ENCODE results near the gene HBS1L.

HBS1L gene

DNA sequence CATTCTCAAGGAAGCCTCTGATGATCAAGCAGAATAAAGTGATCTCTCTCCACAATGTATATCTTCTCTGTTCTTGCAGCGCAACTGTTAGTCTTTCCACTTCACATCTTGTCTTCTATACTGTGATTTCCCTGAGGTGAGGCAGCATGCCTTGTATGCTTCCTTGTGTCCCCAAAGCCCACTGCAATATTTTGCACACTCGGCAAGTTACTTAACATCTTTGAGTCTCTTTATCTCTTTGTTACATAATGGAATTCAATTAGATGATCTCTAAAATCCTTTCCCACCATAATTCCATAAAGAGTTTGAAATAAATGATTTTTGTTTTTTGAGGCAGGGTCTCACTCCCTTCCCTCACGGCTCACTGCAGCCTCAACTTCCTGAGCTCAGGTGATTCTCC is 64.4 kb downstream of the HBS1L start:
- no peak for TF ChIP-seq POLR2A (IDR thresholded peaks at IDR 0.05; ENCODE audit: low read depth, low read length)
- no peak for DNase-seq (ENCODE audit: insufficient read length, low spot score)

DNA sequence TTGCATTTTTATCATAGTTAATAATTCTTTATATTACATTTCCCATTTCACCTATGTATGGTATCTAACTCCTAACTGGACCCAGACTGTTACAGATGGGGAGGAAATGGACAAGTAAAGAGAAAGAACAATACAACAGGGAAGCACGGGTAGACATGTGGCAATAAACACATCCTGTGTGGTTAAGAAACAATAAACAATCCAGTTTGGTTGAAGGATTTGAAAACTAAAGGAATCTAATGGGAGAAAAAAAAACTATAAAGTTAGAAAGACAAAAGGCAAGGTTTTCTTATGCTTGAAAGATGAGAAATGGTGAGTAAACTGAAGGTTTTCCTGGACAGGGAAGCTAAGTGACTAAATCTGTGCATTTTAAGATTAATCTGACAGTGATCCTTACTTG is 69.8 kb downstream of the HBS1L start:
- FAIRE-seq (no peak), DNase-seq (ENCODE audit: insufficient read length, low spot score) (no peak)
- no peak for TF ChIP-seq POLR2A (IDR thresholded peaks at IDR 0.05; ENCODE audit: low read depth, low read length)

More for the DNA sequence above, 64.4 kb downstream of the HBS1L start:
- no peak for FAIRE-seq

DNA sequence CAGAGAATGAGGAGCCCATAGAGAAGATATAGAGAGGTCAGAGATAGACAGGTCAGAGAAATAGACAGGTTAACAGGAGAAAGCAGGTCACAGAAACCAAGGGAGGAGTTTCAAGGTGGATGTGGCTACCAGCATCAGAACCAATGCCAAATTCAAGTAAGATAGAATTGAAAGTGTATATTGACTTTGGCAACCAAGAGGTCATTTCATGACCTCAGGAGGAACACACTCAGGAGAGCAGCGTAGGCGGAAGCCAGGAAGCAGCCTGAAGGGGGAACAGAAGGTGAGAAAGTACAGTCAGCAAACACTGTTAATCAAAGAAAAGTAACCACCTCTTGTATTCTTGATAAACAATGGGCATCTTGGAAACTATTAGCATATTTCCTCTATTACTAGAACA is 70.8 kb downstream of the HBS1L start:
- DNase-seq (ENCODE audit: insufficient read length, low spot score), result no peak
- no peak for FAIRE-seq
- no peak for TF ChIP-seq POLR2A (IDR thresholded peaks at IDR 0.05; ENCODE audit: low read depth, low read length)

DNA sequence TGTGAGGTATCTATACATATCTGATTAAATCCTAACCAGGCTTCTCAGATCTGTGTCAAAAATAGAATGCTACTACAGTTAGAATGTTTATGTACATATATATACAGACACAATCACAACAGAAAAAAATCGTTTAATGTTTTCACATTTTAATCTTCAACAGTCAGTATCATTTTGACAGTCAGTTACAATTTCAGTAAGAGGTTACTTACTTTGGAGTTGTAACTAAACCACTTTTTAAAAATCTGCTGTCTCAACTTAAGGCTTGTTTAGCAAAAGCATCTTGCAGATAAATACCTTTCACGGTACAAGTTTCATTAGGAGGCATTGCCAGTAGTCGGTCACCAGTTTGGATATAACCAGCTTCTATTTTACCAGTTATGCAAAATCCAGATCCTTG is 72.5 kb downstream of the HBS1L start:
- TF ChIP-seq POLR2A (IDR thresholded peaks at IDR 0.05; ENCODE audit: low read depth, low read length), result no peak
- no peak for DNase-seq (ENCODE audit: insufficient read length, low spot score)
- FAIRE-seq, result no peak

DNA sequence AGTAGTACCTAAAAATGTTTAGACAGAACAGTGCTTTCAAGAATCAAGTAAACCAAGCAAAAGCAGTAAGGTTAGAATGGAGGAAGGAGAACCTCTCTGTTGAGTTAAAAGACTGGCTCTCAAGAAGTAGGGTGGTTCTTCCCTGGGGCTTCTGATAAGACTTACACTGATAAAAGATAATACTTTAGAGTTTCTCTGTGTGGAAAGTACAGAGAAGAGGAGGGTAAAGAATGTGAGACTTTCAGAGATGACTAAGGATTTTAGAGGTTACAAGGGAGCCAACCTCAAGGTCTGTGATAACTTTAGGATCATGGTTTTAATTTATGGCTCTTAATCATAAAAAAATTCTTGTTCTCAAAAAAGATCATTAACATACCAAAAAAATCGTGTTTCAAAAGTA is 73.8 kb downstream of the HBS1L start:
- no peak for TF ChIP-seq POLR2A (IDR thresholded peaks at IDR 0.05; ENCODE audit: low read depth, low read length)
- FAIRE-seq (no peak), DNase-seq (ENCODE audit: insufficient read length, low spot score) (no peak)

DNA sequence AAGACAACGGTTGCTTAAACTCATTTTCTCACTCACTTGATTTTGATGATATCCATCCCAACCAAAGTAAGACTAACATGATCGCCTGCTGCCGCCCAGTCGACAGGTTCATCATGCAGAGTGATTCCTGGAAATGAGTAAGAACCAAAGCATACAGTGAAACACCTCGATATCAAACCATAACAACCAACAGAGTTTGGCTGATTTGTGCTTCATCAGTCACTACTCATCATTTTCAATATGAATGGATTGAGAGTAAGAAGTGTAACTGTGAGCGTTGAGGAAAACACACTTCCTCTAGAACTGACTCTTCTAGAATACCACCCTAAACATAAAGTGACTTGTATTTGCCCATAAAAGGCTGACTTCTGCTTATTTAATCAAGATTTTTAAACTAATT is 75.5 kb downstream of the HBS1L start:
- DNase-seq (ENCODE audit: insufficient read length, low spot score) (no peak), FAIRE-seq (no peak)
- TF ChIP-seq POLR2A (IDR thresholded peaks at IDR 0.05; ENCODE audit: low read depth, low read length), result no peak

DNA sequence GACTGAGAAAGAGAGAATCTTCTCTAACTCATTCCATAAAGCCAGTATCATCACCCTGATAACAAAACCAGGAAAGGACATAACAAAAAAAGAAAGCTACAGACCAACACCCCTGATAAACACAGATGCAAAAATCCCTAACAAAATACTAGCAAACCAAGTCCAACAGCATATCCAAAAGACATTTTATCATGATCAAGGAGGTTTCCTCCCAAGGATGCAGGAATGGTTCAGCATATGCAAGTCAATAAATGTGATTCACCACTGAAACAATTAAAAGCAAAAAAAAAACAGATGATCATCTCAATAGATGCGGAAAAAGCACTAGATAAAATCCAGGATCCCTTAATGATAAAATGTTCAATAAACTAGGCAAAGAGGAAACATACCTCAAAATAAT is 80.3 kb downstream of the HBS1L start:
- FAIRE-seq (no peak), DNase-seq (ENCODE audit: insufficient read length, low spot score) (no peak)
- TF ChIP-seq POLR2A (IDR thresholded peaks at IDR 0.05; ENCODE audit: low read depth, low read length), result no peak

DNA sequence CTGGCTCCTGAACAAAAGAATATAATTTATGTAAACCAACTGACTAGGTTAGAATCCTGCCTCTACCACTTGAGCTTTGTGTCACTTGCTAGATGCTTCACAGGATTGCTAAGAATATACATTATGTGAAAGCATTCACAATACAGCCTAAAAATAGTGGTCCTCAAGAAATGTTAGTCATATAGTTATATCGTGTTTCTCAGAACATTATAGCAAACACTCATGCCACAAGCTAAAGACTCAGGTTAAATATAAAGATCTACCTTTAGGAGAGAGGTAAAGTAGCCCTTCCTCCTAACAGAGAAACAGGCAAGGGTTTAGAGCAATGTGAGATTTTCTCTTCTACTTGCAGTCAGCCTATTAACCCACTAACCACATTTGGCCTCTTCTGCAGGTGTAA is 86.9 kb downstream of the HBS1L start:
- no peak for FAIRE-seq
- no peak for TF ChIP-seq POLR2A (IDR thresholded peaks at IDR 0.05; ENCODE audit: low read depth, low read length)
- no peak for DNase-seq (ENCODE audit: insufficient read length, low spot score)

DNA sequence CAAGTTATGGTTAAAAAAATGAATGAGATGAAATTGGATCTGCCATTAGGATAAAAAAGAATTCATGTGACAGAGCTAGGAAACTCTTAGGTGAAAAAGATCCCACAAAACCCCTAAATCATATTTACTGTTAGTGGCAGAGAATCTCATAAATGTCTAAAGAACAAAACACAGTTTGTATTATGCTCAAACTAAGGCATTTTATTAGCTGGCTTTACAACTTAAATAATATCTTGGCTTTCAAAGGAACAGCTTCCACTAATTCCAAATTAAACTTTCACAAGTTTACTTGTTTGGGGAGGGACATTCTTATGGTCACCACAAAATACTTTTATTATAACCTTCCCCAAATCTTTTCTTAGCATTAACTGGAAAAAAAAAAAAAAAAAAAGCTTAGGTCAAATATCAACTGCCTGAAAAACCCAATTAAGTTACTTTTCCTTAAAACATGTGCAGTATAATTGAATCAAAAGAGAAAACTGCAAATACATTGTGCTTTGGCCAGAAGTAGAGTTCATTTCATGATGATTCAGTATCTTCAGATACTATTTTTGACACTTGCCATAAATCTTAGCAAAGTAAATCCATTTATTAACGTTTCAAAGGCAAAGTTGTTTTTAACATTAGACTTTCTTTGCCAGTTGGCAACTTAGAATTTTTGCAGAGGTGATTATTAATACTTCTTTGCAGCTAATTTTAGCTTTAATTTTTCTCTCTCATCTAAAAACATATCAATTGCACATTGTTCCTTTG is 90.0 kb downstream of the HBS1L start:
- FAIRE-seq, result no peak
- no peak for DNase-seq (ENCODE audit: insufficient read length, low spot score)
- no peak for TF ChIP-seq POLR2A (IDR thresholded peaks at IDR 0.05; ENCODE audit: low read depth, low read length)

DNA sequence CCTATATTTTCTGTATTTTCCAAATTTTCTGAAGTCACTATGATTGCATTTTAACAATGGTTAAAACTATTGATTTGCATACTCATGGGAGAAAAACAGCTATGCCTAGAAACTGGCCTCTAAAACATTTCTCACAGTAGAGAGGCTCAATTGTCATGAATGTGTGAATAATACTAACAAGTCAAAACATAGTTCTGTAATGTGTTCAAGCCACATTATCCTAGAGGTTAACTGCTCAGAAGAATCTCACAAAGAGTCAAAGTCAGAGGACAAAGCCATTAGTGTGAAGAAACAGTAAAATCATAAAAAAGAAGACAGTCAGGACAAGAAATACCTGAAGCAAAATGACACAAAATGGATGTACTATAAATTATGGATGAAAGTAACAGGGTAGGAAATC is 92.2 kb downstream of the HBS1L start:
- TF ChIP-seq POLR2A (IDR thresholded peaks at IDR 0.05; ENCODE audit: low read depth, low read length), result no peak
- DNase-seq (ENCODE audit: insufficient read length, low spot score), result no peak
- no peak for FAIRE-seq

DNA sequence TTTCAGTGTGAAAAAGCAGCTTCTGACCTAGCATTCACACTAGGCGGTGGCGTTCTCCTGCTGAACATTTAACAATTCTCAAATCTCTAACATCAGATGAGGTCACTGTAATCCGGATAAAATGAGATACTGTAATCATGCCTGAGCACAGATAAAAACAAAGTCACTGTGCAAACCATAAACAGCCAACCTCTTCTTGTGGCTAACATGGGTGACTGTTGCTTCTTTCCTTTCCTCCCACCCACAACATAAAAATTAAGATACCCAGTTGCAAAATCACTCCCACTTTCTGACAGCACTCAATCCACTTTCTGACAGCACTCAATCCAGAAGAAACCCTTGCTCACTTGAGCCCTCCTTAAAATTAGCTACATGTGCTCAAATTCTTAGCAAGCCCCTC is 93.3 kb downstream of the HBS1L start:
- no peak for DNase-seq (ENCODE audit: insufficient read length, low spot score)
- TF ChIP-seq POLR2A (IDR thresholded peaks at IDR 0.05; ENCODE audit: low read depth, low read length), result no peak
- FAIRE-seq, result no peak

DNA sequence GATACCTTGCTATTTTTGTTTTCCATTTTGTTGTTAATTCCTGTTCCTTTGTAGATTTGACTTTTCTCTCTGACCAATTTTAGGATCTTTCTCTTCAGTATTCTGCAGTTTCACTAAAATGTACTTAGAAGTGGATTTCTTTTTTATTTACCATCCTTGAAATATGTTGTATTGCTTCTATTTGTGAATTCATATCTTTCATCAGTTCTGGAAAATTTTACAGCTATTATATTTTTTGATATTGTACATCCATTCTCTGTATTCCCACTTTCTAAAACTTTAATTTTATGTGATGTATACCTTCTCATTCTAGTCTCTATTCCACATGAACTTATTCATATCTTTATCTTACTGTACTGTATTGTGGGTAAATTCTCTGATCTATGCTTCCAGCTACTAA is 95.0 kb downstream of the HBS1L start:
- DNase-seq (ENCODE audit: insufficient read length, low spot score) (no peak), FAIRE-seq (no peak)
- no peak for TF ChIP-seq POLR2A (IDR thresholded peaks at IDR 0.05; ENCODE audit: low read depth, low read length)

DNA sequence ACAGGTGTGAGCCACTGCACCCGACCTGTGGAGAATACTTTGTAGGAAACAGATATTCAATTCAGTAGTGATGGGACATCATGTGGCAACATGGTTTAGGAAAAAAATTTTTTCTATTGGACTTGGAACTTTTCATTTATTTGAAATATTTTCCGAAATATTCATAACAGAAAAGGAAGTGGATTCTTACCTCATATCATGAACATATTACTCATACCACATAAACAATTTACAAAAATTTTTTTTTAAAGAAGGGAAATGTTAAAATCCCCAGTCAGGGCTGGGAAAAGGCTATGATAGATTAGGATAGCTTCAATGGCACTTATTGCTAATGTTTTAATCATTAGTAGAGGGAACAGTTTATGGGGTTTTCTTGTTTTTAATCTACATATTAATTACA is 97.9 kb downstream of the HBS1L start:
- no peak for TF ChIP-seq POLR2A (IDR thresholded peaks at IDR 0.05; ENCODE audit: low read depth, low read length)
- DNase-seq (ENCODE audit: insufficient read length, low spot score) (no peak), FAIRE-seq (no peak)

DNA sequence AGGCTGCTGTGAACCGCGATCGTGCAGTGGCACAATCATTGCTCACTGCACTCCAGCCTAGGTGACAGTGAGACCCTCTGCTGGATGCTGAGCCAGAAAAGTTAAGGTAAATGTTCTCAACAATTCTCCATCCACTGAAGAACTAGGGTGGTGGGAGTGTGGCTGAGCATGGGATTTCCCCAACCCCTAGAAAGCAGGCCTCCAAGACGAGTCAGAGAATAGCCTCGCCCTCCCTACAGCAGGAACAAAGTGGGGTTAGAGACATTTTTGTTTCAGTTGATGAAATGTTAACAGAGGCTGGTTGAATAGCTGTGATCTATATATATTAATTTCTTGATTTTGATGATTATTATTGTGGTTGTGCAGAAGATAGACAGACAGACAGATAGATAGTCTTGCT is 98.6 kb downstream of the HBS1L start:
- FAIRE-seq, result no peak
- TF ChIP-seq POLR2A (IDR thresholded peaks at IDR 0.05; ENCODE audit: low read depth, low read length), result no peak

DNA sequence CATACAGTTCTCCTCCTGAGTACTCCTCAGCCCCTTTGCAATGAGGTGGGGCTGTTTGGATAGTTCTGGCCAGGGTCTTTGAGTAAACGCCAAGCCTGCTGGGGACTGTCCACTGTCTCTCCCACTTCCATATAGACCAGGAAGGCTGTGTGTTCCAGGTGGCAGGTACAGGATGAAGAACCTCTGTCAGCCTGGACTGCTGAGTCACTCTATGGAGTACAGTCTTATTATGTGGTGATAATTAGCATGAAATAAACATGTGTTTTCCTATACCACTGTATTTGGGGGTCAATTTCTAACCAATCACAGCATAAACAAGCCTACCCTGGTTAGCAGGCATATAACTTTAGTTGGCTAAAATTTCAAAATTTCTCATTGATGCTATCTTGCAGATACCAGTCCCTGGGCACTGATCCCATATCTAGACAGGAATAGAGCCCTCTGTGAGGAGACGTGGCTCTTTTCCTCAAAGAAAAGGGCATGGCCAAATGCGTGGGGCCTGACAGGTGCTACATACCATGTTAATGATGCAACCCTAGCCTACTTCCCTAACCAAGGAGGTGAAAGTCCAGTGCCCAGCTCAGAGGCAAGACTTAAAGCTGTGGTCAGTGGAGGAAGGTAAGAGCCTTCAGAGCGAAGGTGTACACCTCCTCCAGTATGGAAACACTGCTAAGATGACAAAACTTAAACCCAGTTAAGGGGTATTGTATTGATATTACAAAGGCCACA is 100.2 kb downstream of the HBS1L start:
- TF ChIP-seq POLR2A (IDR thresholded peaks at IDR 0.05; ENCODE audit: low read depth, low read length), result no peak
- FAIRE-seq (no peak), DNase-seq (ENCODE audit: insufficient read length, low spot score) (no peak)

More for the DNA sequence above, 98.6 kb downstream of the HBS1L start:
- DNase-seq (ENCODE audit: insufficient read length, low spot score), result no peak

Measured in H54 (cell line).